ENCODE measurements around the gene SALL1.

The SALL1 gene

GRCh38 chr16:51107742-51108141 lies 43.3 kb downstream of the SALL1 start:
- no peak for DNase-seq

GRCh38 chr16:51106535-51106934 lies 44.5 kb downstream of the SALL1 start:
- no peak for DNase-seq

GRCh38 chr16:51103590-51103989 lies 47.5 kb downstream of the SALL1 start:
- DNase-seq, result no peak

GRCh38 chr16:51097729-51098128 lies 53.3 kb downstream of the SALL1 start:
- no peak for DNase-seq

- DNase-seq, result no peak
These were observed 55.0 kb downstream of the SALL1 start for GRCh38 chr16:51095890-51096626.

DNA sequence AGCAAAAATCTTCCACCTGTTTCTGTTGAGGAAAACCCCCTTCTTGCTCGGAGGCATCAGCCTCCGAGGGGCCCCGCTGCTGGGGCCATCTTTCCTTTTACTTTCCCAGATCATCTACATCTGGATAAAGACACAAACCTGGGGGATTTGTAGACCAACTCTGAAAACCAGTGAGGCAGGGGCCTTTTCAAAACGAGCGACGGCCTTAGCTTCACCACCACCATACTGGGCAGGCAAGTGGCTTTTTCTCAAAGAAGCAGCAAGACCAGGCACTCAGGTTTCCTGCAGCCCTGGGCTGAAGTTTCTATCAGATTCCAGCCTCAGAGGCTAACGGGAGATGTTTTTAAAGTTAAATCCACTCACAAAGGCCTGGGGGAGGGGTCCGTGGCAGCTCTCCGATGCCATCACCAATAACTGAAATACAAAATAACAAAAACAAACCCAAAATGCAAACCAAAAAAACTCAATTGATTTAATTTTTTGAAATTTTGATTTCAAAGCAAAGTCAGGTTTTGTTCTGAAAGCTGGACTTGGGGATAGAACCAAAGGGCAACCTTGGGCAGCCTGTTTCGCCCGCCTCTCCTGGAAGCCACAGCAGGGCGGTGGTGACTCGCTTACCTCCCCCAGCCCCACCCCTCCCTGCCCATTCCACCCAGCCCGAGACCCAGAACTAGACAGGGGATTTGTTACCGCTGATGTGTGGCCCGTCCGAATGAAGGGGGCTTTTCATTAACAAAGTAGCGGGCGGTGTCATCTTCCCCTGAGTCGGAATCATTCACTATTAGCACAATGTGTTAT lies 55.8 kb downstream of the SALL1 start:
- DNase-seq, result no peak

DNA sequence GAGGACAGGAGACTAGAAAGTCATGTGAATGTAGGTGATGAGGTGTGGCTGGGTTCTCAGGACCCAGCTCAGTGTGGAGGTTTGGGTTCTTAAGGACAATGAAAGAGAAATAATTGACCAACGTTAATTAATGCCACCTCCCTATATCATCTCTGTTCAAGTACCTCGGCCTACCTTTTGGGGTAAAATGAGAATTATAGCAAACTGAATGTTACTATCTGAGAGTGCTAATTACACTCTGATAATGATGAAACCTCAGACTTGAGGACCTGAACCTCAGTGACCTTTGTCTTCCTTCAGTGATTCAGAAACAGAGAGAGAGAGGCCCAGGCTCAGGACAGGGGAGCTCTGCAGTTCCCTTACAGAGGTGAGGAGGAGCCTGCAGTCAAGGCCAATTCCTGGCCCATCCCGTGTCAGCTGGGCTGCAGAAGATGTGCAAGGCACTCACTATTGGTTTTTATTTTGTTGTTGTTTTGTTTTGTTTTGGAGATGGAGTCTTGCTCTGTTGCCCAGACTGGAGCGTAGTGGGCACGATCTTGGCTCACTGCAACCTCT lies 57.3 kb downstream of the SALL1 start:
- no peak for DNase-seq
